LoVo (cell line): ENCODE measurements around the gene TXNDC8.
"Not testable (repeated sequence)": the region's sequence is repeated elsewhere in the genome, so short reads cannot be mapped to it uniquely, and the experiment has no call there.

Source experiments
- DNase-seq: peaks from one replicate; pipeline ENCODE4 v3.0.0-alpha.2; 2016; ENCODE audit warnings: low spot score

TXNDC8 gene

DNA sequence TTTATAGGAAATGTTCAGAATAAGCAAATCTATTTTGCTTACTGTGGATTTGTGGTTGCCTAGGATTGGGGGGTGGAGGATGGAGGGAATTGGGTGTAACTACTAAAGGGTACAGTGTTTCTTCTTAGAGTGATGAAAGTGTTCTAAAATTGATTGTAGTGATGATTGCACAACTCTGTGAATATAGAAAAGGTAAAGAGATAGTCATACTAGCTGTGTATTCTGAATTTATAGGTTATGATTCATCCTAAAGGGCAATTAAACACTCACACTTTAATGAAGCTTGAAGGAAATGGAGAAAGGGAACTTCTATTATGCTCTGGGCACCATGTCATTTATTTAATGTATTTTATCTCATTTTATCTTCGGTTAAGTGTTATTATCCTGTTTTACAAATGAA lies 9.9 kb downstream of the TXNDC8 start:
- peak; percentile 40 for DNase-seq

DNA sequence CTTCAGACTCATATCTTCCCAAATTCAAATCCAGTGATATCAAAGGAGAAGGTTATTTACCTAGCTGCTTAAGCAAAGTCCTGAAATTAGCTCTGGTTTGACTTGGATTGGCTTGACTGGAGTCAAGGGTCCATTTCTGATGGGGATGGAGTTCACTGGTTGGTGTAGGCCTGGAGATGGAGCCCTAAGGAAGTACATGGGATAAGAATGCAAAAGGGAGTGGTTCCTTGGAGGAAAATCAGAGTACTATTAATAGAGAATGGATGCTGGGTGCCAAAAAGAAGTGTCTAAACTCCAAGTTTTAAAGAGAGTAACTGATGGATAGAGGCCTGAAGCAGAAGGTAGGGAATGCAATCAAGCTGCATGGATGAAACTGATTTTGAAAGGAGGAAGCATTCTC lies 13.8 kb downstream of the TXNDC8 start:
- DNase-seq = no peak

DNA sequence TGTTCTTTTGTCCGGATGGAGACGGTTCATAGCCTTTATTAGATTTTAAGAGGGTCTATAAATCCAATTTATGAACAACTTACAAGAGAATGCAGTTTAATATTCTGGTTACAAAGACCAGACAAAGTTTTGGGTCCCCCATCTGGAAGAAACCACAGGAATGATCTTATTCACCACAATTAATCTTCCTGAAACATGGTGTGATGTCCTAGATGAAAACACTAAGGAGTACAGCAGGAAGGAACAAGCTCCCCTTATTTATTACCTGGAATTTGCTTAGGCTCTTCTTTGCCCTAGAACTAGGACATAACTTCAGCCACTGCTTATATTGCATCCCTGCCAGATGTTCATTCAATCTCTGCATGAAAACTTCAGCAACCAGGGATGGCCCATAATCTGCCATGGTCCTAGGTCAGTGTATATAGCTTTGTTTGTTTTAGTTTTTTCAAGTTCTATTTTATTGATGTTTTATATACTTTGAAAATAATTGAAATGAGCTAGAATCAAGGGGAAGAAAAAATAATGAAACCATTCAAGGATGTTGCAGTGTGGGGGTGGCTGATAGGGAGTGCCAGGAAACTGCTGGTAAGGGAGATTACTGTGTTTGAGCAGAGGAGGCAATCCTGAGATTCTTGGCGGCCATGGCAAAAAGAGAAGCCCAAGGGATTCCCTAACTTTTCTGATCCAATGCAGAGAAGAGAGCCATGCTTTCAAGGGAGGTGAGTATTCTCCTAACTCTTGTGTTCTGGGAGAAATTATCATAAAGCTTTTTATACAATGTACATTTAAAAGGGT lies 16.8 kb downstream of the TXNDC8 start:
- DNase-seq = no peak

DNA sequence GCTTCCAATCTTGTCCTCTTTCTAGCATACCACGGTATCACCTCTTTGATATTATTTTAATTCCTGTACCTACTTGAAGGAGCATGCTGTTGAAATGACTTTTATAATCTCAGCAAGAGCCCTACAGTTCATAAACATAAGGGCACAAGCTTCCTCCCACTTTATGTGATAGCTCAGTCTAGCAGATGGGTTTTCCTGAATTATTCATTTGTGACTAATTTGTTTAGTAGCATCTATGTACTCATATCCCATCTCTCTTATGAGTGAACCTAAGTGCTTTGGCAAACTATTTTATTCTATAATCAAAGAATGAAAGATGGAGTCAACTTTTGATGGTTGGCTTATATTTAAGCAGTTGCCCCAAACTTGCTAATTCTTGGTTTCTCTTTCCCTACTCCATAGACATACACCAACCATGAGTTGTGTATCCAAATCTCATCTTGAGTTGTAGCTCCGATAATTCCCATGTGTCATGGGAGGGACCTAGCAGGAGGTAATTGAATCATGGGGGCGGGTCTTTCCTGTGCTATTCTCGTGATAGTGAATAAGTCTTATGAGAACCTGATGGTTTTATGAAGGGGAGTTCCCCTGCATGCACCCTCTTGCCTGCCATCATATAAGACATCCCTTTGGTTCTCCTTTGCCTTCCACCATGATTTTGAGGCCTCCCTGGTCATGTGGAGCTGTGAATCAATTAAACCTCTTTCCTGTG lies 17.7 kb downstream of the TXNDC8 start:
- DNase-seq = no peak

DNA sequence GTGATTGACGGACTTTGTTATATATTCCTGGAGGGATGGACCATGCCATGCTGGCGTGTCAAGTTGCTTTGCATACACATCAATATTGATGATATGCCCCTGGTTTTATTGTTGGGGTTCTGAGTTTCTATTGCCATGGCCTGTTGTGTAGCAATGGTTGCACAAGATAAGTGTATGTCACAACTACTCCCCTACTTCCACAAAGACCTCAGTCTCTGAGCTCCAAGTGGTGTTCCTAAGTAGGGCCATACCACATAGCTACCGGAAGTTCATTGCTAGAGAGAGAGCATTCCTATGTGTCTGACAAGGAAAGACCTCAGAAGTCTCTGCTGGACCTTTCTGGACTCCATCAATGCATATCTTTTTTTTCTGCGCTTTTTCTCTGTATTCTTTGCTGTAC lies 19.8 kb downstream of the TXNDC8 start:
- DNase-seq = no peak

DNA sequence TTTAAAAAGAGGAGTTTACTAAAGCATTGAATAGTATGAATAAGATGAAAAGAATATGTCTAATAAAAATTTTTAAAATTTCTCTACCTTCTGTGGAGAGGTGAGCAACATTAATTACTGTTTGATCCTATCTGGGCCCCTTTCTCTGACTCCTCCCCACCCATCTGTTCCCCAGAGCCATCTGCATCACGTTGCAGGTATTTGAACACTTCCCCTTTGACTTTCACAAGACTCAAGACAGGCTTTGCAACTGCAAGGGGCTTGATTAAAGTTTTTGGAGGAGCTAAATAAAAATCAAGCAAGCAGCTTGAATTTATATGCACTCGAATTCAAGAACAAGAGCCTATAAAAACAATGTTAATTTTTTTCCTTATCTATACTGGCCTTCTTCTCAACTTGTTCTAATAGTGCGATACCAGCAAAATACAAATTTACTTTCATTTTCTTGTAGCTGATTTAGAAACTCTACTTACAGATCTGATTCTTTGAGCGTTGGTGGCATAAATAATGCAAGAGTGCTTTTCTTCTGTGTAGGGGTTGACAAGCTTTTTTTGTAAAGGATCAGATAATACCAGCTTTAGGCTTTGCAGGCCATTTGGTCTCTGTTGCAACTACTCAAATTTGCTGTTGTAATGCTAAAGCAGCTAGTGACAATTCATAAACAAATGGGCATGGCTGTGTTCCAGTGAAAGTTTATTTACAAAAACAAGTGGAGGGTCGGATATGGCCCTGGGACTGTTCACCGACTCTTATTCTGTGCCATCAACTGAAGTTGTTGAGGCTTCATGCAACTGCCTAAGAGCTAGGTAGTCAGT lies 21.2 kb downstream of the TXNDC8 start:
- no peak for DNase-seq

DNA sequence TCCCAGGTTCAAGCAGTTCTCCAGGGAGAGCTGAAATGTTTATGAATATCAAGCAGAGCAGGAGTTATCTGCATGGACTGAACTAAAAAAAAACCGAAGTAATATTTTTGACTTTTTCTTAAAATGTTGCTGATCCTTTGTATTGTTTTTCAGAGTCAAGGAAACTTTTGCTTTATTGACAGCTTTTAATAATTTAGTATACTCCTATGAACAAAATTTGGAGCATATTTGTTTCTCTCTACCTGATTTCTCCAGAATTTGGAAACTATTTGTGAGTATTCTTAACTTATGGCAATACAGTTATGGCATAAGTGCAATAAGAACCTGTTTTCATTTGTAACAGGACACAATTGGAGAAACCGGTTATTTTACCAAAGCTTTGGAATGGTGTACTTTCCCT lies 25.7 kb downstream of the TXNDC8 start:
- not testable (repeated sequence) for DNase-seq

DNA sequence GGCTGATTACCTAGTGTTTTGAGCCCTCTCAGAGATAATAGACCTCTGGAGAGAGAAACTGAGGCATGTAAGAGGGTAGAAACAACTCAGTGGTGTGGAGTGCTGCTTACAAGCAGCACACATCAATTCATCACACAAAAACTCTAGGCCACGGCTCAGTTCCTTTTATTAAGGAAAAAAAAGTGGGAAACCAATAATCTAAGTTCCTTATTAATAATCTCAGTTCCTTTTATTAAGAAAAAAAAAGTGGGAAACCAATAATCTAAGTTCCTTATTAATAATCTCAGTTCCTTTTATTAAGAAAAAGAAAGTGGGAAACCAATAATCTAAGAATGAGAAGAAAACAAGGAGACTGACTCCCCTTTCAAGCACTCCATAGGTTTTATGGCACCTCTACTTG lies 28.0 kb downstream of the TXNDC8 start:
- DNase-seq = no peak

DNA sequence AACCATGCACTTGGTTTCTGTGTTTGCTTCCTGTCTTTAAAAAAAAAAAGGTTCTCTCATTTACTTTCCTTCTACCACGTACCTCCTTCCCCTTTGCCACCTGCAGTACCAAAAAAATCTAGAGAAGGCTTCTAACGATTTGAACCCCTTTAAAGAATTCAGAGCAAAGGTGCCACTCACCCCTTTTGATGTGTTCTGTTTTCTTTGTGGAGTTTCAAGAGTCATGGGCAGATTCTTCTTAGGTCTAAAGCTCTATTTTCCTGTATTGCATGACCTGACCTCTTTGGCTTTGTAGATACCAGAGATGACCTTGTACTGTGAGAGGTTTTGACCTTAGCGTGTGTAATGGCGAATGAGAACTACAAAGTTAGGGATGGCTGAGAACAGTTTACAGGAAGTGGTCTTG lies 29.0 kb downstream of the TXNDC8 start:
- no peak for DNase-seq

DNA sequence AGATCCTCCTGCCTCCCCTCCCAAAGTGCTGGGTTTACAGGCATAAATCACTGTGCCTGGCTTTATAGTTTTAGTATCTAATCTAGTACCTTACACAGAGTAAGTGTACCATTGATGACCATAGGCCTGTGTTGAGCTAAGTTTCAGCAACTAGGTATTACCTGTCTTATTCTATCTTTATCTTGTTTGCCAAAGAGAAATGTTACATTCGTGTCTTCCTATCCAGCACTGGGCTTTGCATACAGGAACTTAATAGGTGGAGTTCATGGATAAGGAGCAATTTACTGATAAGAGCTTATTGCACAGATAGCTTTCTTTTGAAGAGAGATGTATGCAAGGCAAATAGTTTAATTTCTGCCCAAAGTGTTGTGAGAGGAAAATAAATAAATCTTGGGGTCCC lies 30.5 kb downstream of the TXNDC8 start:
- no peak for DNase-seq

DNA sequence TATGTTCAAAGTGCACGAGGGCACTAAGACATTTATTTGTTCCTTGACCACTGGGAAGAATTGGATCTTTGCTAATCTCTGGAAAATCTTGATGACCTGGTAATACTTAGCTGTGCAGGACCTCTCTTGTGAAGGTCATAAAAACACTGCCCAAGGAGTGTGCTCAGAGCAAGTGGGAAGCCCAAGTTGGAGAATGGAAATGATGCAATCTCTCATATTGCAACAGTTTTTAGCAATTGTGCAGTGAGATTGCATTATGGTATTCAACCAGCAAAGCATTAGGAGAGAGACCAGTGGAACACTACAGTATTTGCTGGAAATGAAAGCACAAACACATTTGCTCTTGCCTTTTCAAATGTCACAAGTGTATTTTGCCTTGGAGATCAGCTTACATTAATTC lies 34.5 kb downstream of the TXNDC8 start:
- DNase-seq = no peak

DNA sequence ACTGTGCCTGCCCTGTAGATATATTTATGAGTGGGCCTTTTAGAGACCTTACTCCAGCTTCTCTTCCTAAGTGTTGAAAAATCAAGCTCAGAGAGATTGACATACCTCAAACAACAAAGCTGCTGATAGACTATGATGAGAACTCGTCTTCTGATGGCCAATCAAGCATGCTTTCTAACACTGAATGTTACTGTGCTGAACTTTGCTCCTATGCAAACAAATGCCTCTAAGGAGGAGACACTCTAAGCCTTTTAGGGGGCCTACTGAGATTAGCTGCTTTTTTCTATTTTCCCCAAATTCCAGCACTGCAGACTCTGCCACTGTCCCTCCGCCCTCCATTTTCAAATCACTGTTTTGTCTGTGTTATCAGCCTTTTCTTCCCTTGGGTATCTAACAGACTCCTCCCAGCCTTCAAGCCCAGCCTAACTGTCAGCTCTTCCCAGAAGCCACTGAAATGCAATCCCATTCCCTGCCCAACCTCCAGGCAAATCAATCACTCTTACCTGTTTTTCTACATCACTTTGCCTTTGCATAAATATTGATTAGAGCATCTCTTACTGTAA lies 39.5 kb downstream of the TXNDC8 start:
- DNase-seq = no peak

DNA sequence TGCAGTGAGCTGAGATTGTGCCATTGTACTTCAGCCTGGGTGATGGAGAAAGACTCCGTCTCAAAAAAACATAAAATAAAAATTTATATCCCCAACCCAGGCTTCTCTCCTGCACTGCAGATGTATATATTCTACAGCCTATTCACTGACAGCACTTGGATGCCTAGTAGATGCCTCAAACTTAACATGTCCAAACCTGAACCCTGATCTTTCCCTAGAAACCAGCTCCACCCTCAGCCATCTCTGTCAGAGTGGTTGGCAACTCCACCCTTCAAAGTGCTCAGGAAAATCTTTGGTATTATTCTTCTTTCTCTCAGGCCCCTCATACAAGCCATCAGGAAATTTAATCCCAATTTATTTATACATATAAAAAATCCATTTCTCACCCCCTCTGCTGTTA lies 44.4 kb downstream of the TXNDC8 start:
- no peak for DNase-seq

DNA sequence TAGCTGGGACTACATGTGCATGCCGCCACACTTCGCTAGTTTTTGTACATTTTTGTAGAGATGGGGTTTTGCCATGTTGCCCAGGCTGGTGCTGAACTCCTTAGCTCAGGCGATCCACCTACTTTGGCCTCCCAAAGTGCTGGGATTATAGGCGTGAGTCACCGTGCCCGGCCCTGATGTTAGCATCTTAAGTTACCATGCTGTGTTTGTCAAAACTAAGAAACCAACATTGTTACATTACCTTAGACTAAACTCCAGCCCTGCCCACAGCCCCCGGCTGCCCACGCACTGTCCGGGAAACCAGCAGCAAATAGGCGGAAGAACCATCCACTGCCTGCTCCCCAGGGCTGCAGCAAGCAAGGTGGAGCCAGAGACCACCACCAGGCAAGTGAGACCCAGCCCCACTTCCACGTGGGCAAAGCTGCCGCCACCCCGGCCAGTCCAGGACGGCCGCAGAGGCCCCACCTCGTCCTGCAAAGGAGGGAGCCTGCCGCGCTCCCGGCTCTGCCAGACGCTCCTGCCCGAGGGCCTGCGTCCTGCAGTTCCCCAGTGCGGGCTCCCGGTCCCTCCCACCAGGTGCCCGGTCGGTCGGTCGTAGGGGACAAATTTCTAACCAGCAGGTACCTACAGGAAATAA lies 45.6 kb downstream of the TXNDC8 start:
- no peak for DNase-seq

DNA sequence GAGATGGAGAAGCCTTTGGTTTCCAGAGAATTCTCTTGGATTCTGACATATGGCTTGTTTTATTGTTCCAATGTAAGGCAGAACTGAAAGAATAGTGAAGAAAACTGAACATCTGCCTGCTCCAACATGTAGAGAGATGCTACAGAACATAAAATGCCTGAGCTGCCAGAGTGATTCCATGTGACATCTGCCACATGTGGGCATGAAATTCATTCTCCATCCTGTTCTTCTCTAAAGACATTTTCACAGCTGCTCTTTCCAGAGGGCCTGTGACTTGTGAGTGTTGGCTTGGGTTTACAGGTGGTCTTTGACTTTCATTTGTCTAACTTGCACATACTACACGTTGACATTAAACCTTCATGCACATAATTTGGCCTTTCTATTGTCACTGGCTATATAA lies 47.7 kb downstream of the TXNDC8 start:
- no peak for DNase-seq

DNA sequence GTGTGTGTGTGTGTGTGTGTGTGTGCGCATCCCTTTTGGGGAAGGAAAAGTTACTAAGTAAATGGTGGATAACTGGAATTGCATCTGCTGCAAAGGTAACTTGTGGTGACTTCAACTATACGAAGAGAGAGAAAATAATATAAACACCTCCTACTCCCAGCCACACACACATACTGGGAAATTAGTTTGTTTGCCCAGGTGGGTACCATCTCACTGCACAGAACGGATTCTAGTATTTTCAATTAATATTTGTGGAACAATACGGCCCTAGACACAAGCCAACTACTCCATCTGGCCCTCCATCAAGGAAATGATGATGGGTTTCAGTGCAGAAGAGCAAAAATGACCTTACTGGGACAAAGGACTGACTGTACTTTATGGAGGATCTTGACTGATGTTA lies 49.2 kb downstream of the TXNDC8 start:
- DNase-seq = no peak

DNA sequence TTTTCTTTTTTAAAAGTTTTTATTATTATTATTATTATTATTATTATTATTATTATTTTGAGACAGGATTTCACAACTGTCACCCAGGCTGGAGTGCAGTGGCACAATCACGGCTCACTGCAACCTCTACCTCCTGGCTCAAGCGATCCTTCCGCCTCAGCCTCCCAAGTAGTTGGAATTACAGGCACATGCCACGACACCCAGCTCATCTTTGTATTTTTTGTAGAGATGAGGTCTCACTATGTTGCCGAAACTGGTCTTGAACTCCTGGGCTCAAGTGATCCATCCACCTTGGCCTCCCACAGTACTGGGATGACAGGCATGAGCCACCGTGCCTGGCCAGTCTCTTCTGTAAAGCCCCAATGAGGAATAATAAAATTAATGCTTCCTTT lies 50.4 kb downstream of the TXNDC8 start:
- no peak for DNase-seq

DNA sequence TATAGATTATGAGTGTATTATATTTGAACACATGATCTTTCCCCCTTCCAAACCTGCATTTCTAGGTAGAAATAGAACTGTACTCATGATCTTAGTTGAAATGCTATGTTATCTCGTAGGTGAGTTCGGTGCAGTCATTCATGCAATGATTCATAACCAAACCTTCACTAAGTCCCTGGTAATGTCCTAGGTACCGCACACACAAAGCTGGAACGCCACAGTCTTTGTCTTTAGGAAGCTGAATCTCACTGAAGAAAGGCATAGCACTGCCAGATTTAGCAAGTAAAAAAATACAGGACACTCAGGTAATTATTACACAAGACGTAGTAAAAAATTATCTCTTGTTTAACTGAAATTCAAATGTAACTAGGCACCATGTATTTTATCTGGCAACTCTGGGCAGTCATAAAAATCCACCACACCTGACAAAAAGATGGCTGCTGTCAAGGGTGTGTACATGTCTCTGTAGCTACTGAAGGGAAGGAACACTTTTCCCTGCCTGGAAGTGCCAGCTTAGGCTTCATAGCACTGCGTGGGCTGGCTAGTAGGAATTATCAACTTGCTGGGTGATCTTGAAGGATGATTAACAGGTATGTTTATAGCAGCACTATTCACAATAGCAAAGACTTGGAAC lies 53.3 kb downstream of the TXNDC8 start:
- no peak for DNase-seq

DNA sequence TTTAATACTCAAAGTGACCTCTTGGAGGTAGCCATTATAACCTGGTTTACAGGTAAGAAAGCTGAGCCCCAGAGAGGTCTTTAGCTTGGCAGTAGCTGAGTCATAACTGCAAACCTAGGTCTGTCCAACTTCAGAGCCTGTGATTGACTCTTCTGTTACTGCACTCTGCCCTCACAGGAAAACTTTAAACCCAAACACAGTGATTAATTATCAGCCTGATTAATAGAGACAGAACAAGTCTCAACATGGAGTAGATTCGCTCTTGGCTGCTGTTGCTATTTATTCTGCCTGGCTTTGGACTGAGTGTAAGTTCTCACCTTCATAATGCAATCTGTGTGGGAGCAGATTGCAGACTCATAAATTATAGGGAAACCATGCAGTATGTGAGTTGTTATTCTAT lies 53.9 kb downstream of the TXNDC8 start:
- DNase-seq = peak; percentile 35

DNA sequence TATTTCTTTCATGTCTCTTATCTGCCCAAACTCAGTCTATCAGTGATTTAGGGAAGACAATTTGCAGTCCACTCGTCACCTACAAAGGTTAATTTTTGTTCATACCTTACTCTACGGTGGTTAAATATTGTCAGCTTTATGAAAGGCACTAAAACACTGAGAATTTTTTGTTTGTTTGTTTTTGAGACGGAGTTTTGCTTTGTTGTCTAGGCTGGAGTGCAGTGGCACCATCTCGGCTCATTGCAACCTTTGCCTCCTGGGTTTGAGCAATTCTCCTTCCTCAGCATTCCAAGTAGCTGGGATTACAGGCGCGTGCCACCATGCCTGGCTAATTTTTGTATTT lies 55.0 kb downstream of the TXNDC8 start:
- DNase-seq = no peak

DNA sequence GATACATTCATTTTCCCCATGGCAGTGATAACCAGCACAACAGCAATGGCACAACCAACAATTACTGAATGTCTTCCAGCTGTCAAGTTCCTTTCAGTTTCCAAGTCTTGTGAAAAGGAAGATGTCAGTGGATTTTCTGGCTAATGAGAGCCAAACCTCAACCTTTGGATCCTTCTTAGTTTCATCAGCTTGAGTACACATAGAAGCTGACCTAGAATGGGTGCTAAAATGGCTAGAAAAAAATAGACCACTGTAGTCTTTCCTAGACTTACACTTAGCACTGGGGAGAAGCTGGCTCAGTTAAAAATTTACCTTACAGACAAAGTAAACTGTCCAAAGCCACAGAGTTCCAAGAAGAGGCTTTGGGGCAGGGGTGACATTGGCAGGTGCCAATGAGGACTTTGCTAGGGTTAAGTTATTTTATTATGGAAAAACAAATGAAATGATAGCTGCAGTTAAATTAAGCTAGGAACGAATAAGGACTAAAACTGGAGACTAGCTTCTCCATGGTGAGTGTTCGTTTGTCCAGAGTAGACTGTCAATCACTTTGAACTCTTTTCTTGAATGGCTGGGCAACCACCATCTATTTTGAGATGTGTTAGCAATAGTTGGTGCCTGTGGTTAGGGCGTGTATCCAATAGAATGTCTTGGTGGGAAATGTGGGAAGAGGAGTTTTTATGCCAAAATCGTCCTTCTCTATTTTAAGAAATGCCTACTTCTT lies 55.5 kb downstream of the TXNDC8 start:
- DNase-seq = peak; percentile 46
